ENCODE measurements around the gene ZC3H6.
A peak's percentile ranks its signal among the peaks of the same experiment; 100 is the strongest.
"Not testable (repeated sequence)": the region's sequence is repeated elsewhere in the genome, so short reads cannot be mapped to it uniquely, and the experiment has no call there.

Gene ZC3H6

GRCh38 chr2:112282066-112282465 lies 6.7 kb downstream of the ZC3H6 start:
- not testable (repeated sequence) for DNase-seq

GRCh38 chr2:112283535-112283934 lies 8.1 kb downstream of the ZC3H6 start:
- DNase-seq = not testable (repeated sequence)

GRCh38 chr2:112290088-112290487 lies 14.7 kb downstream of the ZC3H6 start:
- no peak for DNase-seq

DNA sequence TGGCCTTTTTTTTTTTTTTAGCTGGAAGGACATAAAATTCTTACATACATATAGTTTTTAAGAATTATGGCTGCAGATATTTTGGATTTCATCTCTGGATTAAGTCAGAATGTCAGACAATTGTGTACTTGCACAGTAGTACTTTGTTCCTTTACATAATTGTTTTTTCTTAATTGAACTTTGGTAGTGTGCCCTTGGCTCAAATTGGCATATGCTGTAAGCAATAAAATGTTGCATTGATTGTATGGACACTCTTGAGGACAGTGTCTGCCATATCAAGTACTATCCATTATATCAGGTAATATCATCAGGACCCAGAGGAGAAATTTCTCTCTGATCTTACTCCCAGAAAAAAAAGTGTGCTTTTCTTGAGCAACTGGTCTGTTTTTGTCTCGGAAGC lies 15.3 kb downstream of the ZC3H6 start:
- DNase-seq = no peak

DNA sequence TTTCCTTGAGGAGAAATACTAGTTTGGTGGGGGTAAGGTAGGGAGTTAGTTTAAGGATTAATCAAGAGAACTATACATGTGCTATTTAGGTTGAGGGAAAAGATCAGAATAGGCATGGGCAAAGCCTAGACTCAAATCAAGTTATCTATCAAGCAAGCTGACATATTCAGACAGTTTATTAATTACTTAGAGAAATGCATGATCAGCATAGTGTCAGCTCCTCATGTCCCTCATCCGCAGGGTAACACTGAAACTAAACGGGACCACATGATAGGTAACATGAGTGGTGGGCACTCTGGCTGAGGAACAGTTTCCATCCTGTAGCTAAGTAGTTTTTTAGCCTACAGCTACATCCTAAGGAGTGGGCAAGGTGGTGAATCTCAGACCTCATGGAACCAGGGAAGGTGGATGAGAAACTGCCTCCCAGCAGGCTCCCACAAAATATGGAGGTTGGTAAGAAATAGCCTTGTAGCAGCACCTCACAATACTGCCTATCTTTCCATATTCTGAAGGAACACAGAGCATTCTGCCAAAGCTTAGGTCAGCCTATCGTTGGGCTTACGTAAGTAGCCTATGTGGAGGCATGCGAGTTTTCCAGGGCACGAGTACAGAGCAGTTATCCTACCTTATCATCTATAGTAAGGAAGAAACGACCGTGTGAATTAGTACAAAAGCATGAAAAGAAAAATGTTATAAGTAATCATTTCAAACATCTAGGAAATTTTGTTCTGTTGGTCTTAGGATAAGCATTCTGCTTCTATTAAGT lies 18.4 kb downstream of the ZC3H6 start:
- no peak for DNase-seq

- DNase-seq = no peak
Measured at GRCh38 chr2:112295407-112296078, 20.1 kb downstream of the ZC3H6 start.

- no peak for DNase-seq
Measured at GRCh38 chr2:112296407-112296806, 21.0 kb downstream of the ZC3H6 start.

DNA sequence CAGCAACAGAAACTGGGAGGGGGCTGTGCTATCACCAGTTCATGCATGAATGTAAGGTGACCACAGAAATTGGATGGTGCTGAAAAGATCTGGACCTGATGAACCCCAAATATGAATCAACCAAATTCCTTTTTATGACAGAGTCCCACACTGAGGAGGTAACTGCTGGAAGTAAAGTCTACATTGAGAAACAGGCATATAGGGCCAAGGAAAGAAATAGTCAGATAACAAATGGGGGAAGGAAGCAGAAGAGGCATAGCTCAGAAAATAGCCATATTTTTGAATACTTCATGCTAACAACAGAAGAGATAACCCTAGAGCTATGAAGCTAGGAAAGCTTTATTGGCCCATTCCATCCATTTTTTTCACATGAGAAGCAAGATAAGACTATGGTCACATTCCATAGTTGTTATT lies 25.8 kb downstream of the ZC3H6 start:
- no peak for DNase-seq

DNA sequence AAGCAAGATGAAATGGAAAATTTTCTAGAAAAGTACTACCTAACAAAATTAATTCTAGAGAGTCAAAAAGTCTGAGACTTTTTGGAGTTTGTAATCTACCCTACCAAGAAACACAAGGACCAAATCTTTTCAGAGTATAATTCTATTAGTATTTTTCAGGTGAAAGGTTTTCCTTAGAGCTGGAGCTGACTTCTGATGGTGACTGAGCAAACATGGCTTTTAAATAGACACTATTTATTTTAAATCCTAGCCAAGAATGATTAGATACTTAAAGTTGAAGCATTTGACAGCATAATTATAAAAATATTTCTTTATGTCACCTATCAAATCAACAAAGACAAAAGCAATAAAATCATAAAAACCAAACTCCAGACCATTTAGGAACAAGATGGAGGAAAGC lies 26.6 kb downstream of the ZC3H6 start:
- no peak for DNase-seq

DNA sequence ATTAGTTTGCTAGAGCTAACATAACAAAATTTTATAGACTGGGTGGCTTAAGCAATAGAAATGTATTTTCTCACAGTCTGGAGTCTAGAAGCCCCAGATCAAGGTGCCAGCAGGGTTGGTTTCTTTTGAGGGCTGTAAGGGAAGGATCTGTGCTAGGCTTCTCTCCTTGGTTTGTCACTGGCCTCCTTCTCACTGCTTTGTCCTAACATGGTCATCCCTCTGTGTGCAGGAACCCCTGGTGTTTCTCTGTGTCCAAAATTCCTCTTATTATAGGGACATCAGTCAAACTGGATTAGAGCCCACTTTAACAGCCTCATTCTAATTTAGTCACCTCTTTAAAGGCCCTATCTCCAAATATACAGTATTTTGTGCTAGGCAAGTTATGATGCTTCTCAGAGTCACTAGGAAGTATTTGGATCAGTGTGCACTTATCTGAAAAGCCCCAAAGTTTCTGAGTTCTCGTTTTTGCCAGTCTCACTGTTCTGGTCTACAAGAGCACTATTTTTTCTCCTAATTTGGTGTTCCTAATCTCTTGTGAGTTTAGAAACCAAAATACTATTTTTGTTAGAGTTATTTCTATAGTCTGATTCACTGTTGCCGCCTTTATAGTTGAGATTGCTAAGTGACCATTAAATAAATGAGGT lies 29.0 kb downstream of the ZC3H6 start:
- DNase-seq = no peak

DNA sequence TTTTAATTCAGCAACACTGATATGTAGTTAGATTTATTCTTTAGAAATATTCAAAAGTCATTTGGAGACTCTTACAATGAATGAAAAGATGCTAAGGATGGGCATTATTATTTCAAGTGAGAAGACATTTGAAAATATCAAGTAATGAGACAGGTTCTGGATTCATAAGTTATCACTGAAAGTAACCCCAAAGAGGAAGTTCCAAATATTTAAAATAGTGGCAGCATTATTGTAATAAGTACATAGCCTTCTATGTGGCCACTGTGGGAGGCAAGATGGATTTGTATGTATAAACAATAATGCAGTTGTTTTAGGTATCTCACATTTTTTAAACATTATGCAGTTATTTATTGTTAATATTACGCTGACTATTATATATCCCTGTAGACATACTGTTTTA lies 29.7 kb downstream of the ZC3H6 start:
- DNase-seq = no peak

DNA sequence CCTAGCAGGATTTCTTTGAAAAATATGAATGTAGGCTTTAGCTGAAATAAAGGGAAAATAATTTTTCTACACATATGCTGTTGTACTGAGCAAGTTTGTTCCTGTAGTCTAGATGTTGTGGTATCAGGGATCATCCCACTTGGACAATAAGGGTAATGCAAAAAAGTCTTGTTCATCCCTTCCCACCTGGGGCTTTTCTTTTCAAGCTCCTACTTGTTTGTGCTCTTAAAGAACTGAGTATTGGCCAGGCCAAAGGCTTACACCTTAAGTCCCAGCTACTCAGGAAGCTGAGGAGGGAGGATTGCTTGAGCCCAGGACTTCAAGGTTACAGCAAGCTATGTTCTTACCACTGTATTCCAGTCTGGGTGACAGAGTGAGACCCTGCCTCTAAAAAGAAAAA lies 35.5 kb downstream of the ZC3H6 start:
- DNase-seq = no peak

- DNase-seq = no peak
Measured at GRCh38 chr2:112311932-112312331, 36.5 kb downstream of the ZC3H6 start.

GRCh38 chr2:112312821-112313220 lies 37.4 kb downstream of the ZC3H6 start:
- DNase-seq = no peak

DNA sequence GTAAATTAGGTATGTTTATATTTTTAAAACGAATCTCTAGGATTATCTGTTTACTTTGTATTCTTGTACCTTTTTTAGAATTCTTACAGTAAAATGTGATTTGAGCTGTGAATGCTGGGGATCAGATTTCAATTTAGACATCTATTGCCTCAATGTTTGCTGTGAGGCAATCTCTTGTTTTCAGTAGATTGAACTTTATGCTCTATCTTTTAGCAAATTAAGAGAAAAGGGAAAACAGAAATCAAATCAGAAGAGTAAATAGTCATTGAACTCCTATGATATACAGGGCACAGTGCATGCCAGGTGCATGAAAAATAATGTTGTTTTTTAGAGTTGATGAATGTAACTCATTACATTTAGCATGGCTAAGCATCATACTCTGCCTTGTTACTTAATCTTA lies 39.5 kb downstream of the ZC3H6 start:
- peak; percentile 2 for DNase-seq

- no peak for DNase-seq
Measured at GRCh38 chr2:112317303-112318158, 42.1 kb downstream of the ZC3H6 start.

DNA sequence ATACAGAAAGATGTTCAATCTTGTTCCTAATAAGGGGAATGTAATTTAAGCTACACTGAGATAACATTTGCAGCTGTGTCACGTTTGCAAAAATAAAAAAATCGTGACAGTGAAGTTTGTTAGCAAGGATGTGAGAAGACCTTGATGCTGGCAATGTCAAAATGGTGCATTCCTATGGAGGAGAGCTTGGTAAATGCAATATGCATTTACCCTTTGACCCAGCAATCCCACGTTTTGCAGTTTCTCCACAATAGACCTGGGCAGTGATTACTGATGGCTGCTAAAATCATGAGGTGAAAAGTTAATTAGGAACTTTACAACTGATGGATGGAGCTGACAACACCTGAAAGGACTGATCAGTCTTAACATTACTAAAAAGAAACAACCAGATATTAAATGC lies 43.1 kb downstream of the ZC3H6 start:
- no peak for DNase-seq

DNA sequence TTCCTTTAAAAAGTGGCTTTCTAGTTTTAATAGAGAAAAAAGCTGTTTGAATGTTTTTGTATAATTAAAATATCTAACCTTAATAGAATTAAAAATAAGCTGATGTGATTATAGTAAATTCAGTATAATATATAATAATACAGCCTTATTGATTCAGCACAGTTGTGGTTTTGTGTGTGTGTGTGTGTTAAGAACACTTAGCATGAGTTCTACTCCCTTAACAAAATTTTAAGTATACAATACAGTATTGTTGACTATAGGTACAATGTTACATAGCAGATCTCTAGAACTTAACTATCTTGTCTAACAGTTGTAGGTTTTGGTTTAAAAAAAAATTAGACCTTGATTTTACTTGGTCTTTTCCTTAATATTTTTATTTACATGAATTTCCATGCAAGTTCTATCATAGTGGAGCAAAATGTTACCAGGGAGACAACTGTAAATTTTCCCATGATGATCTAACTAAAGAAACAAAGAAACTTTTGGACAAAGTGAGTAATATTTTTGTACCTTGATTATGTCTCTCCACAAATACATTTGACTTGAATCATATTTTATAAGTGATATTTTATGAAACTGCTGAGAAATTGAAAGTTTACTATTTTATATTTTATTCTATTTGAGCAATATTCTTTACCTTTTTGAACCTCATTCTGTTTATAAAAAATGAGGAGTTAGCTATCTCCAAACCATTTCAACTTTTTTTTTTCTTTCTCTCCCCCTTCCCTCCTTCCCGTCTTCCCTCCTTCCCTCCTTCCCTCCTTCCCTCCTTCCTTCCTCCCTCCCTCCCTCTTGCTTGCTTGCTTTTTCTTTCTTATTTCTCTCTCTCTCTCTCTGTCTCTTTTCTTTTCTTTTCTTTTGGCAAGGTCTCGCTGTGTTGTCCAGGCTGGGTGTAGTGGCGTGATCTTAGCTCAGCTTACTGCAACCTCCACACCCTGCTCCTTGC lies 46.3 kb downstream of the ZC3H6 start:
- no peak for DNase-seq

- no peak for DNase-seq
Measured at GRCh38 chr2:112322919-112323318, 47.5 kb downstream of the ZC3H6 start.

DNA sequence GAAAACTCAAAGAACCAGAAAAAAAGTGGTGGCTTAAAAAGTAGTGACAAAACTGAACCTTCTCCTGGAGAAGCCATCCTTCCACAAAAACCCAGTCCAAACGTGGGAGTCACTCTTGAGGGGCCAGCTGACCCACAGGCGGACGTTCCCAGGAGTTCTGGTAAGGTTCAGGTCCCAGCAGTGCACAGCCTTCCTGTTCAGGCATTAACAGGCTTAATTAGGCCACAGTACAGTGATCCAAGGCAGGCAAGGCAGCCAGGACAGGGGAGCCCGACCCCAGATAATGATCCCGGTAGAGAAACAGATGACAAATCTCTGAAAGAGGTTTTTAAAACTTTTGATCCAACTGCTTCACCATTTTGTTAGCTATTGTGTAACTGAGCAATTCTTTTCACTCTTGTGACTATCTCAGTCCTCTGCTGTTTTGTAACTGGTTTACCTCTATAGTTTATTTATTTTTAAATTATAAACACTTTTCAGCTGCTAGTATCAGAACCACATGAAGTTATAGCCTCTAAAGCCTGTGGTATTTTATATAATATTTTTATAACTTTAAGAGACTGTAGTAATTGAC lies 56.8 kb downstream of the ZC3H6 start:
- no peak for DNase-seq

DNA sequence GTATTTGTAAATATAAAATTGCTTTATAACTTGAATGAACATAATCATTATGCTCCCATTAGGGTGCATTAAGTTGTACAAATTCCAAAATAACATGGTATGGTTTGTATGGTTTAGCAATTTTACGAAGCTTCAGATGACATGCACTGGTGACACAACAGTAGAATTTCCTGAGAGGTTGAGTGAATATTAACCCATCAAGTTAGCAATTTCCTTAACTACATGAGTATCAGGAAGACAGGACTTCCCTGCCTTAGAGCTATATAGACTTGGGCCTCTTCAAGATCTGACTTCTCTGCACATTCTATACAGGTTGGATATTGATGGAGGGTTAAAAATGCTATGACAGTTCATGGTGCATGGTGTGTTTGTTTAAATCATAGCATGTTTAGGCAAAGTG lies 60.2 kb downstream of the ZC3H6 start:
- DNase-seq = no peak

DNA sequence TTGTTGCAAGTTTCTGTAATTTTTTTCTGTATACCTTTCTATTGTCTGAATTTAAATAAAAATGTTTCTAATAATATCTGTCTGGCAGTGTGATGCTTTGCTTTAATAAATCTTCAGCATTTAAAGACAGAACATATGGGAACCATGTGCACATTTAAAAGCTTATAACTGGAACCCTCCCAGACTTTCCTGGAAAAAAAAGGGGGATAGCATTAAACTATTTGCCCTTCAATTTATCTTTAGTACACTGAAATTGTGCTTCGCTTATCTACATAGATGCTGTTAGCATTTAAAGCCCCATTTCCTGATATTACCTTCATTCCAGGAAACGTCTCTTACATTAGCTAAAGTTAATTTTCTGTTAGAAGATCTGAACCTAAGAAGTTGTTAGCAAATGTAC lies 64.6 kb downstream of the ZC3H6 start:
- no peak for DNase-seq

Measured in NCI-H2171 treated with DMSO at 0.1 percent for 48 hours (cell line).